PC-9 (cell line): Measurements from ENCODE around the gene ZNF75A.

Source experiments
- CTCF ChIP-seq: fragments of 200-600 bp; sonication (generic); conservative IDR thresholded peaks from 2 replicates; pipeline ENCODE4 v1.6.1; 2017; ENCODE audit warnings: mixed run types, antibody characterized with exemption, mild to moderate bottlenecking, moderate library complexity
- EZH2 ChIP-seq: fragments of 200-600 bp; sonication (generic); IDR thresholded peaks from 2 replicates; pipeline ENCODE4 v1.8.0; 2017; ENCODE audit warnings: antibody characterized with exemption, low read depth

DNA sequence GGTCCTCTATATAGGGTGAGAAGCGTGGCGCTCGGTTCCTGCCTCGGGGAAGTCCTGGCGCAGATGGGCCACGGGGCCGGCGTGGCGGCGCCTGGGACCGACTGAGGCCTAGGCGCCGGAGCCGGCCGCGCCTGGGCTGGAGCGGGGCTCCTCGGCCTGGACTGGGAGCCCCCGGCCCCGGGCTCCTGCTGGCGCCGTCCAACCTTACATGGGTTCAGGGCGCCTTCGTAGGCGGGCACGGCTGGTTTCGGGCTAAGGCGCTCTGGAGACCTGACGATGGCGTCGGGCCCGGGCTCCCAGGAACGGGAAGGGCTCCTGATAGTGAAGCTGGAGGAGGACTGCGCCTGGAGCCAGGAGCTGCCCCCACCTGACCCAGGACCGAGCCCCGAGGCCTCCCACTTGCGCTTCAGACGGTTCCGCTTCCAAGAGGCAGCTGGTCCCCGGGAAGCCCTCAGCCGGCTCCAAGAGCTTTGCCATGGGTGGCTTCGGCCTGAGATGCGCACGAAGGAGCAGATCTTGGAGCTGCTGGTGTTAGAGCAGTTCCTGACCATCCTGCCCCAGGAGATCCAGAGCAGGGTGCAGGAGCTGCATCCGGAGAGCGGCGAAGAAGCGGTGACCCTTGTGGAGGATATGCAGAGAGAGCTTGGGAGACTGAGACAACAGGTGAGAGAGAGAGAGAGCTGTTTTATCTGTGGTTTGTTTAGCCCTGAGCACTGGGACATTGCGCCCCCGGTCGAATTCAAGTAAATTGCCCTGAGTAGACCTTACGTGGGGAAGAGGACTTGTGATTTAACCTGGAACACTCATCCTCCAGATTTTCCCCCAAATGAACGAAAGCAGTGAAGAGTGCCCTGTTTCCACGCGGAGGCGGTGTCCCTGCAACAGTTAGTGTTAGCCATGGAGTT lies 21.5 kb upstream of the ZNF75A start:
- TF ChIP-seq CTCF (no peak), EZH2 (no peak)
